BE2C (cell line): ENCODE measurements around the gene PPIB.

Experiments
- DNase-seq: peaks from one replicate; pipeline ENCODE4 v3.0.0-alpha.2; 2020
- H3K27me3 ChIP-seq: fragments of 250-450 bp; sonication (Bioruptor Pico); 2 replicates; pipeline ENCODE4 v1.5.1; 2020; ENCODE audit warnings: mild to moderate bottlenecking
- H3K36me3 ChIP-seq: fragments of 250-450 bp; sonication (Bioruptor Pico); 2 replicates; pipeline ENCODE4 v1.5.1; 2020; ENCODE audit warnings: mild to moderate bottlenecking
- H3K4me1 ChIP-seq: fragments of 250-450 bp; sonication (Bioruptor Pico); 2 replicates; pipeline ENCODE4 v1.5.1; 2020
- H3K4me3 ChIP-seq: 2 replicates; pipeline ENCODE4 v1.5.1; 2011; ENCODE audit warnings: low read depth, low read length
- H3K9me3 ChIP-seq: fragments of 250-450 bp; sonication (Bioruptor Pico); 2 replicates; pipeline ENCODE4 v1.5.1; 2020
- CTCF ChIP-seq: IDR thresholded peaks from 2 replicates; pipeline ENCODE4 v1.5.1; 2012; ENCODE audit warnings: mild to moderate bottlenecking, low read depth, low read length

PPIB gene

GRCh38 chr15:64149424-64149823, 13.4 kb downstream of the PPIB start:
- Histone ChIP-seq H3K4me1 (peaks cover 11% of the 10 kb centered on the region), H3K36me3 (peaks cover under 1% of the 10 kb centered on the region; the same call in 1 of the 2 replicates), H3K9me3 (no peaks in the 10 kb centered on the region), H3K4me3 (no peak overlapping the region), H3K27me3 (peaks cover 13% of the 10 kb centered on the region)
- no peak for DNase-seq
- TF ChIP-seq CTCF, result peak; percentile 34

GRCh38 chr15:64148581-64148980, 14.2 kb downstream of the PPIB start:
- no peak for TF ChIP-seq CTCF
- Histone ChIP-seq H3K36me3 (peaks cover 4% of the 10 kb centered on the region; the same call in 1 of the 2 replicates), H3K4me1 (peaks cover 11% of the 10 kb centered on the region), H3K27me3 (peaks cover 13% of the 10 kb centered on the region), H3K4me3 (no peak overlapping the region), H3K9me3 (no peaks in the 10 kb centered on the region)
- DNase-seq, result no peak

GRCh38 chr15:64148168-64148567, 14.7 kb downstream of the PPIB start:
- peaks cover 11% of the 10 kb centered on the region for H3K4me1 ChIP-seq
- no peak overlapping the region for H3K4me3 ChIP-seq
- peaks cover 13% of the 10 kb centered on the region for H3K27me3 ChIP-seq
- no peak for DNase-seq
- no peak for TF ChIP-seq CTCF
- H3K9me3 ChIP-seq, result no peaks in the 10 kb centered on the region
- peaks cover 4% of the 10 kb centered on the region; the same call in 1 of the 2 replicates for H3K36me3 ChIP-seq

- H3K4me3 ChIP-seq, result peak overlapping the region; percentile 14
- peak; percentile 83 for DNase-seq
These were observed 15.7 kb downstream of the PPIB start for GRCh38 chr15:64146885-64147681.

GRCh38 chr15:64146520-64146884, 16.3 kb downstream of the PPIB start:
- H3K9me3 ChIP-seq, result no peaks in the 10 kb centered on the region
- peaks cover 4% of the 10 kb centered on the region; the same call in 1 of the 2 replicates for H3K36me3 ChIP-seq
- peaks cover 11% of the 10 kb centered on the region for H3K4me1 ChIP-seq
- H3K27me3 ChIP-seq, result no peaks in the 10 kb centered on the region
- H3K4me3 ChIP-seq, result peak overlapping the region; percentile 14
- DNase-seq, result no peak
- no peak for TF ChIP-seq CTCF

More at GRCh38 chr15:64146885-64147681, 15.7 kb downstream of the PPIB start:
- Histone ChIP-seq H3K36me3 (peaks cover 4% of the 10 kb centered on the region; the same call in 1 of the 2 replicates), H3K27me3 (peaks cover 5% of the 10 kb centered on the region), H3K9me3 (no peaks in the 10 kb centered on the region), H3K4me1 (peaks cover 11% of the 10 kb centered on the region)
- no peak; the same call in 1 of the 2 replicates for TF ChIP-seq CTCF

- H3K4me3 ChIP-seq, result no peak overlapping the region; the same call in 1 of the 2 replicates
- peaks cover 5% of the 10 kb centered on the region; the same call in 1 of the 2 replicates for H3K36me3 ChIP-seq
- peaks cover 11% of the 10 kb centered on the region for H3K4me1 ChIP-seq
- no peaks in the 10 kb centered on the region for H3K9me3 ChIP-seq
- no peak for TF ChIP-seq CTCF
- H3K27me3 ChIP-seq, result no peaks in the 10 kb centered on the region
- DNase-seq, result peak; percentile 50
These were observed 16.8 kb downstream of the PPIB start for GRCh38 chr15:64146041-64146440.
